SKM-1 treated with dmso at 0.1 percent for 144 hours (cell line): ENCODE measurements around the gene TCF3.

Experiments
- DNase-seq: peaks from one replicate; lab custom pipeline; 2025; ENCODE audit not compliant: unreplicated experiment; lab: John Stamatoyannopoulos, UW

Gene TCF3

GRCh38 chr19:1631557-1632100 lies 20.8 kb downstream of the TCF3 start:
- DNase-seq = no peak

- no peak for DNase-seq
Observed at GRCh38 chr19:1630811-1631210, 21.6 kb downstream of the TCF3 start.

GRCh38 chr19:1630012-1630411 lies 22.4 kb downstream of the TCF3 start:
- DNase-seq = no peak

- no peak for DNase-seq
Observed at GRCh38 chr19:1629256-1629808, 23.1 kb downstream of the TCF3 start.

GRCh38 chr19:1627194-1627593 lies 25.2 kb downstream of the TCF3 start:
- DNase-seq = no peak

GRCh38 chr19:1626417-1627010 lies 25.9 kb downstream of the TCF3 start:
- no peak for DNase-seq

- DNase-seq = no peak
Observed at GRCh38 chr19:1624458-1624857, 28.0 kb downstream of the TCF3 start.

GRCh38 chr19:1622541-1622940 lies 29.9 kb downstream of the TCF3 start:
- no peak for DNase-seq

- no peak for DNase-seq
Observed at GRCh38 chr19:1622007-1622406, 30.4 kb downstream of the TCF3 start.

GRCh38 chr19:1621574-1621973 lies 30.8 kb downstream of the TCF3 start:
- DNase-seq = no peak

- DNase-seq = no peak
Observed at GRCh38 chr19:1621021-1621420, 31.4 kb downstream of the TCF3 start.

GRCh38 chr19:1620502-1620901 lies 31.9 kb downstream of the TCF3 start:
- DNase-seq = no peak

GRCh38 chr19:1619703-1620102 lies 32.7 kb downstream of the TCF3 start:
- no peak for DNase-seq

GRCh38 chr19:1619094-1619439 lies 33.3 kb downstream of the TCF3 start:
- no peak for DNase-seq

- DNase-seq = peak; percentile 19
Observed at GRCh38 chr19:1618157-1619093, 34.0 kb downstream of the TCF3 start.

- no peak for DNase-seq
Observed at GRCh38 chr19:1616875-1617274, 35.5 kb downstream of the TCF3 start.

- no peak for DNase-seq
Observed at GRCh38 chr19:1616396-1616795, 36.0 kb downstream of the TCF3 start.

GRCh38 chr19:1615156-1615765 lies 37.2 kb downstream of the TCF3 start:
- no peak for DNase-seq

GRCh38 chr19:1613808-1614570 lies 38.4 kb downstream of the TCF3 start:
- DNase-seq = no peak

GRCh38 chr19:1613146-1613545 lies 39.3 kb downstream of the TCF3 start:
- DNase-seq = no peak
